Neuron (in vitro differentiated cells): ENCODE measurements around the gene TFB2M.
A peak's percentile ranks its signal among the peaks of the same experiment; 100 is the strongest.
"Not testable (repeated sequence)": the region's sequence is repeated elsewhere in the genome, so short reads cannot be mapped to it uniquely, and the experiment has no call there.

Experiments
- H2AFZ ChIP-seq: one replicate; pipeline ENCODE4 v1.6.1; 2013; ENCODE audit warnings: low read depth, mild to moderate bottlenecking, inconsistent platforms, low read length, moderate library complexity
- H3K27me3 ChIP-seq: one replicate; pipeline ENCODE4 v1.6.1; 2013; ENCODE audit warnings: low read length; ENCODE audit not compliant: insufficient read depth
- H3K36me3 ChIP-seq: one replicate; pipeline ENCODE4 v1.6.1; 2013; ENCODE audit warnings: low read length; ENCODE audit not compliant: insufficient read depth
- H3K4me1 ChIP-seq: one replicate; pipeline ENCODE4 v1.6.1; 2013; ENCODE audit warnings: low read length; ENCODE audit not compliant: insufficient read depth
- H3K4me3 ChIP-seq: 2 replicates; pipeline ENCODE4 v1.5.1; 2013; ENCODE audit warnings: mild to moderate bottlenecking, low read length, moderate library complexity
- H3K9me3 ChIP-seq: one replicate; pipeline ENCODE4 v1.6.1; 2013; ENCODE audit warnings: low read length

Gene TFB2M

DNA sequence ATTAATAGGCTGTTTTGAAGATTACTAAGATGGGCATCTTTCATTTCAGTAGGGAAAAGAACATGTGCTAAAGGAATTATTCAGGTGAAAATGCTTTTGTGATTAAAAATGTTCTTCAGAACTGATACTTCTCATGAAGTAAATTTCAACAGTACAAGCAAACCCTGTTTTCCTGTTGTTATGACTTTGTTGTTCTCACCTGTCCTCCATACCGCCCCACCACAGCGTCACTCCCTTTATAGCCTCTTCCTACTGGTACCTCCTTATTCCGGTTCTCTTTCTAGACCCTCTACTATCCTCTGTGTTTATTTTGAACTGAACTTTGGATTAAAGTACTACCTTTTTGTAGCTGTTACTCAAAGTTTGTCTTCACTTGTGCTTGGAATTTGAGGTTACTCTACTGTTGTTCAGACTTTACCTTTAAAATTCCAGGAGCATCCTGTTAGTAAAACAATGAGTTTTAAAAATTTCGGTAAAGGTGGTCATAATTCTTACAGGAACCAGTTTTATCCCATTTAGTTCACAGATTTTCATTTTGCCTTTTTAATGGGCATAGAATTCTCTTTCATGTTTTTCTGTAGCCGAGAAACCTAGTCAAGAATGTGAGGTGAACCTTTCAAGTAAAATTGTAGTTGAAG is 11.1 kb upstream of the TFB2M start:
- Histone ChIP-seq H3K27me3 (no peaks in the 10 kb centered on the region), H3K36me3 (no peaks in the 10 kb centered on the region), H3K9me3 (no peaks in the 10 kb centered on the region), H2AFZ (no peak overlapping the region), H3K4me1 (no peaks in the 10 kb centered on the region), H3K4me3 (no peak overlapping the region)

DNA sequence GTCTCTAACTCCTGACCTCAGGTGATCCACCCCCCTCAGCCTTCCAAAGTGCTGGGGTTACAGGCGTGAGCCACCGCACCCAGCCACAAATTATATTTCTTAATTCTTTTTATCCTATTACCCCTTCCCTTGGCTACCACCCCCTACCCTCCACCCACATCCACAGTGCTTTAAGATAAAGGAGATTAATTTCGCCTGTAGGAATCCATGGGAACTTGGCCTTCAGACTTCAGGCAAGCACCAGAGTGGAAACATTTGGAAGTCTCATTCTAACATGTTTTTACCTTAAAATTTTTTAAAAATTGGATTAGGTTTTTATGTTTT is 10.6 kb upstream of the TFB2M start:
- no peak overlapping the region for H2AFZ ChIP-seq
- H3K4me1 ChIP-seq = no peaks in the 10 kb centered on the region
- H3K9me3 ChIP-seq = no peaks in the 10 kb centered on the region
- H3K4me3 ChIP-seq = no peak overlapping the region
- no peaks in the 10 kb centered on the region for H3K27me3 ChIP-seq
- no peaks in the 10 kb centered on the region for H3K36me3 ChIP-seq

DNA sequence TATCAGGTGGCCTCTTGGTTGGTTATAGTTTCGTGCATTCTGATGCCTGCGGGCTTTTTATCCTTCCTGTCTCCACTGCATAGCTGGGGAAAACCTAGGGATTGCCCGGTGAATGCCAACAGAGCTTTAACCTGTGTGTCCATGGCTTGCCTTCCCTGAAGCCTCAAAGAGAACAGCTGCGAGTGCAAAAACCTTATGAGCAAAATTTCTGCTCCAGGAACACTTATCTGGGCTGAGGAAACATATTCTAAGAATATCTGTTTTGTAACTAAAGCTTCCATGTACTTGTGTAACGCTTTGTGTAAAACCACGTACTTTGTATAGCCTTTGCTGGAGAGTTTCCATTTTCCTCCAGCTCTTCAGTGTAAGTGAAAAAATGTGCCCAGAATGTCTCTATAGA is 7.4 kb upstream of the TFB2M start:
- H3K4me1 ChIP-seq = peaks cover under 1% of the 10 kb centered on the region
- no peak overlapping the region for H2AFZ ChIP-seq
- no peaks in the 10 kb centered on the region for H3K36me3 ChIP-seq
- H3K9me3 ChIP-seq = no peaks in the 10 kb centered on the region
- H3K4me3 ChIP-seq = no peak overlapping the region
- H3K27me3 ChIP-seq = no peaks in the 10 kb centered on the region

DNA sequence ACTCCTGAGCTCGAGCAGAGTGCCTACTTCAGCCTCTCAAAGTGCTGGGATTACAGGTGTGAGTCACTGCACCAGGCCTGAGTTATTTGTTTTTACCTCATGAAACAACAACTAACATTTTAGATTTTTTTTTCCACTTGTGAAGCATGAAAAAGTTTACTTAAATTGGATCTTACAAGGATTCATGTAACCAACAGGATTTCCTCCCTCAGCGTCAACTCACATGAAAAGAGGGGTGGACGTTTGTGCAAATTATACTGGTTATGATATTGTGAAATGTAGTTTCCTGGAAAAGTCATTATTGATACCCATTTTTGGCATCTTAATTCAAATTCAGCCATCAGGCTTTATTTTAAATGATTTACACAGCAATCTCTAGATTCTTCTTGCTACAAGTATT is 6.7 kb upstream of the TFB2M start:
- no peaks in the 10 kb centered on the region for H3K9me3 ChIP-seq
- peaks cover 2% of the 10 kb centered on the region for H3K4me1 ChIP-seq
- H3K27me3 ChIP-seq = no peaks in the 10 kb centered on the region
- H2AFZ ChIP-seq = no peak overlapping the region
- no peak overlapping the region for H3K4me3 ChIP-seq
- no peaks in the 10 kb centered on the region for H3K36me3 ChIP-seq

DNA sequence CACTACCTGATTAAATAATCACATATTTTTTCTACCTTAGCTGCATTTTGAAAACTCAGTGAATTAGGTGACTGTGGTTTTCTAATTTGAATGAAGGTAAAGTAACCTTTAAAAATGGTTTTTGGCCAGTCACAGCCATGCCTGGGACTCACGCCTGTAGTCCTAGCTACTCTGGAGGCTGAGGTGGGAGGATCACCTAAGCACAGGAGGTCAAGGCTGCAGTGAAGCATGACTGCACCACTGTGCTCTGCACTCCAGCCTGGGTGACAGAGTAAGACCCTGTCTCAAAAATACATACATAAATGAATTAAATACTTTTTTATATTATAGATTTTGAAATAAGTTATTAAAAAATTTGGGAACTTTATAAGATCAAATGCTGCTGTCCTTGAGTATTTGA is 5.9 kb upstream of the TFB2M start:
- no peaks in the 10 kb centered on the region for H3K36me3 ChIP-seq
- no peaks in the 10 kb centered on the region for H3K9me3 ChIP-seq
- no peak overlapping the region for H3K4me3 ChIP-seq
- no peaks in the 10 kb centered on the region for H3K27me3 ChIP-seq
- peaks cover 5% of the 10 kb centered on the region for H3K4me1 ChIP-seq
- no peak overlapping the region for H2AFZ ChIP-seq

DNA sequence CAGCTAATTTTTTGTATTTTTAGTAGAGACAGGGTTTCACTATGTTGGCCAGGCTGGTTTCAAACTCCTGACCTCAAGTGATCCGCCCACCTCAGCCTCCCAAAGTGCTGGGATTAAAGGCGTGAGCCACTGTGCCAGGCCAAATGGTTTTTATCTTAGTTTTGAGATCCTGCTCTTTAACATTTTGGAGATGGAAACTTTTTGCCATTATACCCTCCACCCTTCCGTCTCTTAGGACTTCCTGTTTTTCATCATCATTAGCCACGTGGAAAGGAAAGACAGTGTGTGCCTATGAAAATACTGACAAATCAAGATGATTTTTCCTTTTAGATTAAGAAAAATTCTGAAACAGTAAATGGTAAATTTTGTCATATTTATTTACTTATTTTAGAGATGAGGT is 5.2 kb upstream of the TFB2M start:
- not testable (repeated sequence) for H3K27me3 ChIP-seq, H3K9me3 ChIP-seq, H3K4me3 ChIP-seq, H3K36me3 ChIP-seq, H2AFZ ChIP-seq, H3K4me1 ChIP-seq

DNA sequence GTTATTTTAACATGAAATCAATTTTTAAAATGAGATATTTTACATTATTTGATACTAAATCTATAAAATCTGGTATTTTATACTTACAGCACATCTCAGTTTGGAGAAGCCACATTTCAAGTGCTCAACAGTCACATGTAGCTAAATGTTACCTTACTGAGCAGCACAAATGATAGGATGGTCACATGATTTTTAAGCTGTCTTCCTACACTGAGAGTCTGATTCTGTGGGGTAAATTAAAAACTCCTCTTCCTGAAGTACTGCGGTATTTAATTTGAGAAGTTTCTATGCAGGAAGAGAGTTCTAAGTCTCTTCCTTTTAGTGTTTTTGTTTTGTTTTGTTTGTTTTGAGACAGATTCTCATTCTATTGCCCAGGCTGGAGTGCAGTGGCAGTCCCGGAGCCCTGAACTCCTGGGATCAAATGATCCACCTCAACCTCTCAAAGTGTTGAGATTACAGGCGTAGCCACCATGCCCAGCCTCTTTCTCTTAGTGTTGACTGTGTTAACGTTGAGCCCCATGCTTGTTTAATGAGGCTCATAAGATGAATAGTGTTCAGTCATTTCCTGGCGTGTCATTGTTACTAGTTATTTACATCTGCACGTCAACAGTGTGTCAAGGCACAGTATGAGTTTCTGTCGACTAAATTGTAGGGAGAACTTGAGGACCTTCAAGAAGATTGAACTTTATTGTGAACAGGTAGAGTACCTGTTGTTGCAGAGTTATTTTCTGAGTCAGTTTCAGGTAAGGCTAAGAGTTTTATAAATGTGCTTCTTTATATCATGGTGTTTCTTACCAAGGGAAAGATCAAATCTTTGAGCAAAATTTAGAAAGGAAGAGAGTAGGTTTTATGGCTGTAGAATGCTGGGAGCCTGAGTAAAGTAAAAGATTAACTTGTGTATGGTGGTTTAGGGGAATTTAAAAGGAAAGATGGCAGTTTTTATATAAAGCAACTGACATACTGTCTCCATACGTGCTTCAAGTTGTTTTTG is 3.5 kb upstream of the TFB2M start:
- peaks cover 13% of the 10 kb centered on the region for H3K4me1 ChIP-seq
- no peak overlapping the region for H2AFZ ChIP-seq
- no peak overlapping the region for H3K4me3 ChIP-seq
- no peaks in the 10 kb centered on the region for H3K36me3 ChIP-seq
- H3K27me3 ChIP-seq = no peaks in the 10 kb centered on the region
- H3K9me3 ChIP-seq = no peaks in the 10 kb centered on the region

DNA sequence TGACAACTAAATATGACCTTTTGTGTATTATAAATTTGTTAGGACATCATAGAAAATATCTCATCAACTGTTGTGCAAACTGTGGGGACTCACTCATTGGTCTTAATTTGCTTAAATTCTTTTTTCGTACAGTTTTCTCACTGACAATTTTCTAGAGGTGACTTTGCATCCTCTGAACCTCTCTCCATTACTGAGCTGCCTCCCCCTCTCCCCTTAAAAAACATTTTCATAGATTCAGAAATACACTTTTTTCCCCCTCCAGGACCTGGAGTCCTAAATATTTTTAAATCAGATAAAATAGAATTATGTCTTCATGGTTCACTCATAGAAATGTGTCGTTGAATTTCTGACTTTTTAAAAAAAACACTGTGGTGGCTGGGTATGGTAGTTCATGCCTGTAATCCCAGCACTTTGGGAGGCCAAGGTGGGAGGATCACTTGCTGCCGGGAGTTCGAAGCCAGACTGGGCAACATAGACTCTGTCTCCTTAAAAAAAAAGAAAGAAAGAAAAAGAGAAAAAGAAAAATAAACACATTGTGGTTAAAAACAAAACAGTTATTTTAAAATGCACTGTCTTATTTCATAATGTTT is 1.7 kb upstream of the TFB2M start:
- Histone ChIP-seq H3K27me3 (no peaks in the 10 kb centered on the region), H3K4me1 (peaks cover 14% of the 10 kb centered on the region), H3K36me3 (peaks cover 7% of the 10 kb centered on the region)

DNA sequence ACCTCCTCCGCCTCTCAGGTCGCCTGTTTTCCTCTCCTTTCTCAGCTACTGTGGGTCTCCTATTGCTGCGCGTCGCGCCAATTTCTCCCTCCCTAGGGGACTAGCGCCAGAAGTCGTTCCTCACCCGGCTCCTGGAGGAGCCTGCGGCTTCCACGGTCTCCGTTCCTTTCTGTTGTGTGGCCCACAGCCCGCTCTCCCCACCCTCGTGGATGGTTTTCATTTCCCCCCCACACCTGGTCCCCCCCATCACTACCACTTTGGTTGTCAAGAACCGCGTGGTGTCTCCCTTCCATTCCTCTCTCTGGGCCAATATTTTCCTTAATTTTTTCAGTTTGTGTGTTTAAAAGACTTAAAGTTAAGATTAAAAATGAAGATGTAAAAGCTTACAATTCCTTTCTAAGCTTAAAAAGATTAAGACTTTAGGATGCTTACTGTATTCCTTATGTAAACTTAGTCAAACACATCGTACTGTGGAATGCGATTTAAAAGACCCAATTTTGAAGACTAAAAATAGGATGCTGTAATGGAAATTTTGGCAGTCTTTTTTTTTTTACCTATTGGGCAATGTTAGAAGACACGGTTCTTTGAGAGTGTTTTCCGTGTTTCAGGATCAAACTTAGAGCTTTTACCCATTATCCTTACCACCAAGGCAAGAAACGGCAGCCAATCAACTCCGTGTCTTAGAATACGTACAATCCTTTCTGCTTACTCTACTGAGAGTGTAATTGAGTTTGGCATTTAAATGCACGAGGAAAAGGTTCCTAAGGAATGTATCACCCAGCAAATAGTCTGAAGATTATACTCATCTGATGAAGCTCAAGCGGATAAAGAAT is 968 bp upstream of the TFB2M start:
- Histone ChIP-seq H3K4me1 (peaks cover 14% of the 10 kb centered on the region), H3K36me3 (peaks cover 12% of the 10 kb centered on the region), H3K27me3 (no peaks in the 10 kb centered on the region), H3K4me3 (peak overlapping the region; percentile 98), H3K9me3 (no peaks in the 10 kb centered on the region), H2AFZ (peak overlapping the region; percentile 82)

More for the DNA sequence above, 1.7 kb upstream of the TFB2M start:
- Histone ChIP-seq H3K4me3 (peak overlapping the region; percentile 98), H3K9me3 (no peaks in the 10 kb centered on the region), H2AFZ (peak overlapping the region; percentile 82)

DNA sequence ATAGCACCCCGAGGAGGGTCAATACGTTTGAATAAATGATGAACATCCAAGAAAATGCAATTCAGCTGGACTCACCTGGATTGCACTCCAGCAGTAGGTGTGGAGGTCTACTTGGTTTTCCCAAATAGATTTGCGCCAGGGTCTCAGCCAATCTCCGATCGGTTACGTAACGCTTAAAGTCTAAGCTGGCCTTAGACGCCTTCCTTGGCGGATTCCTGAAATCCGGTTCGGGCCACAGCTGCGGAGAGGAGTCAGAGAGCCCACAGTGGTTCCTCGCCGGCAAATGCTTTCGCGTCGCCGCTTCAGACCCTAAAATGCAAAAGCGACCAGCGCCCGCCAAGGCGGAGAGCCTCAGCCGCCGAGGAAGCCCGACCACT is 322 bp downstream of the TFB2M start:
- H2AFZ ChIP-seq = peak overlapping the region; percentile 92
- H3K27me3 ChIP-seq = no peaks in the 10 kb centered on the region
- peak overlapping the region; percentile 98 for H3K4me3 ChIP-seq
- peaks cover 12% of the 10 kb centered on the region for H3K36me3 ChIP-seq
- no peaks in the 10 kb centered on the region for H3K9me3 ChIP-seq
- H3K4me1 ChIP-seq = peaks cover 14% of the 10 kb centered on the region

DNA sequence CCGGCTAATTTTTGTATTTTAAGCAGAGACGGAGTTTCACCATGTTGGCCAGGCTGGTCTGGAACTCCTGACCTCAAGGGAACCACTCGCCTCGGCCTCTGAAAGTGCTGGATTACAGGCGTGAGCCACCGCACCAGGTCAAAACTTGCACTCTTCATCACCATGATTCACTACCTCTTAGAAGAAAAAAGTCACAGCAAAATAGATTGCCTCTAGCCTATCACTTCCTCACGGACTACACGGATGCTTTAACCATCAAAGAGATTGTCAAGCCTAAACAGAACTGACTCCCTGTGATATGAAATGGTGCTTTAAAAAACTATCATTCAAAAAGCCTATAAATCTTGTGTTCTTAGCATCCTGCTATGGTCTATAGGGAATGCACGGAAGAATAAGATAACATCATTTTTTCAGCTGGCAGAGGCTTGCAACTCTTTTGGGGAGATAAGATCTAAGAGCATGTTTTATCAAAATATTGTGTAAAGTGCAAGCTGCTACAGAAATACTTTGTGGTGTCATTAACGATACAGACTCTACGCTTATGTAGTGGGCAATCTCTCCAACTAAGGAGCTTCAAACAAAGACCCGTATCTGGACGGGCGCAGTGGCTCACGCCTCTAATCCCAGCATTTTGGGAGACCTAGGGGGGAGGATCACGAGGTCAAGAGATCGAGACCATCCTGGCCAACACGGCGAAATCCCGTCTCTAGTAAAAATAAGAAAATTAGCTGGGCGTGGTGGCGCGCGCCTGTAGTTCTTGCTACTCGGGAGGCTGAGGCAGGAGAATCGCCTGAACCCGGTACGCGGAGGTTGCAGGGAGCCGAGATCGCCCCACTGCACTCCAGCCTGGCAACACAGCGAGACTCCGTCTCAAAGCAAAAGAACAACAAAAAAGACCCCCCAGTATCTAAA is 966 bp downstream of the TFB2M start:
- H2AFZ ChIP-seq = peak overlapping the region; percentile 92
- H3K9me3 ChIP-seq = no peaks in the 10 kb centered on the region
- H3K36me3 ChIP-seq = peaks cover 15% of the 10 kb centered on the region
- H3K27me3 ChIP-seq = no peaks in the 10 kb centered on the region
- peak overlapping the region; percentile 98 for H3K4me3 ChIP-seq
- peaks cover 14% of the 10 kb centered on the region for H3K4me1 ChIP-seq

DNA sequence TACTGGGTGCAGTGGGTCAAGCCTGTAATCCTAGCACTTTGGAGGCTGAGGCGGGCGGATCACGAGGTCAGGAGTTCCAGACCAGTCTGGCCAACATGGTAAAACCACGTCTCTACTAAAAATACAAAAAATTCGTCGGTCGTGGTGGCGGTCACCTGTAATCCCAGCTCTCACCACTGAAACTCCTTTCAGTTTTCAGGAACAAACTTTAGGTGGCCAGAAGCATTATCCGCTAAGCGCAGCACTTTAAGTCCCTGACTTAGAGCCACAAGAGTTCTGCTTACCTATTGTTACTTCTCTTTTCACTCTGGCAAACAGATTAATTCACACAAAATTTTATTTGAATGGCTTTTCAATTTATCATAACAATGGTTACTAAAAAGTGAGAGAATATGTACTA is 5.2 kb downstream of the TFB2M start:
- not testable (repeated sequence) for H2AFZ ChIP-seq, H3K9me3 ChIP-seq, H3K4me3 ChIP-seq, H3K4me1 ChIP-seq, H3K27me3 ChIP-seq
- H3K36me3 ChIP-seq = peaks cover 37% of the 10 kb centered on the region
